GM18873 (cell line): ENCODE results near the gene HNRNPC.
"Not testable (repeated sequence)": the region's sequence is repeated elsewhere in the genome, so short reads cannot be mapped to it uniquely, and the experiment has no call there.

ENCODE experiments used
- ATAC-seq: cut with Tn5 transposase; IDR thresholded peaks from one replicate; pipeline ENCODE4 v1.9.1; 2021; ENCODE audit warnings: mild to moderate bottlenecking, moderate library complexity, moderate number of reproducible peaks; ENCODE audit not compliant: unreplicated experiment, low FRiP score

HNRNPC gene

GRCh38 chr14:21248739-21249411 is 20.4 kb downstream of the HNRNPC start:
- no peak for ATAC-seq

DNA sequence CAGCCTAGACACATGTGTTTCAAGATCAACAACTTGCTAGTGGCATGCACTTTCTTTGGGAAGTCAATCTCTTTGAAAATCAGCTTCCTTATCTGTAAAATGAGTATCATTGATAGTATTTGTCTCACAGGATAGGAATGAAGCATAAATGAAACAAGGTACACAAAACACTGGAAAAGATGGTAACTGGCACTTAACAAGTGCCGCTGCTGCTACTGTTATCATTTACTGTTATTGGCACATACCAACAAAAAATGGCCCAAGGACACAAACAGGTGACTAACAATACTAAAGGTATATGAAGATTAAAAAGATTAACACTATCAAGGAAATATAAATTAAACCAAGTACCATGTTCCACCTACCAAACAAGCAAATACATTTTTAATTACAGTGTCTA is 20.9 kb downstream of the HNRNPC start:
- no peak for ATAC-seq

DNA sequence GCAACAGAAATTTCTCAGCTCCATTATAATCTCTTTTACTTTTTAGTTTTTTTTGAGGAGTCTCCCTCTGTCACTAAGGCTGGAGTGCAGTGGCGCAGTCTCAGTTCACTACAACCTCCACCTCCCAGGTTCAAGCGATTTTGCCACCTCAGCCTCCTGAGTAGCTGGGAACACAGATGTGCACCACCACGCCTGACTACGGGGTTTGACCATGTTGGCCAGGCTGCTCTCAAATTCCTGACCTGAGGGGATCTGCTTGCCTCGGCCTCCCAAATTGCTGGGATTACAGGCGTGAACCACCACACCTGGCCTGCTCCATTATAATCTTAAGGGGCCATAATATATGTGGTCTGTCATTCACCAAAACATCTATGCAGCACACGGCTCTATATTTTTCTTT is 23.4 kb downstream of the HNRNPC start:
- no peak for ATAC-seq

- no peak for ATAC-seq
These were observed 24.7 kb downstream of the HNRNPC start for GRCh38 chr14:21244544-21244943.

DNA sequence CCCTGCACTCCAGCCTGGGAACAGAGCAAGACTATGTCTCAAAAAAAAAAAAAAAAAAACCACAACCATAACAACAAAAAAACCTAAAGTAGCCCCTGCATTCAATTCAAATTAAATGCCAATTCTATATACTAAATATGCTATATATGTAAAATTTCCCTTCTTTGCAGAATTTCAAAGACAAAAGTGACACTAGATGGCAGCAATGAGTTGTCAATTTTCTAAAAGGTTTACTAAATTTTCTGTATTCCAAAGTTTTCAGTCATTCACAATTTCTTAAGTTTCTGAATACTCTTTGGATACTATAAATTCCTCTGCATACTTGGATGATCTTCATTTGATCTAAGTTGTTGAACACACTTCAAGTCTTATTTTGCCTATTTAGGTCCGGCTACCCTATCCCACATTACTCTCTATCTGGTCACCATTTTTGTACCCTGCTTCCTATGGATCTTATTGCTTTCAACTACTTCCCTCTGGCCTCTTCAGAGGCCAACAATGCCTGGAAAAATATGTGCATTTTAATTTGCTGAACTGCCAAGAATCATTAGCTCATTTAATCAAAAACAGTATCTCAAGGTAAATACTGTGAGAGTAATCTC is 27.9 kb downstream of the HNRNPC start:
- ATAC-seq, result no peak

GRCh38 chr14:21240417-21240816 is 28.8 kb downstream of the HNRNPC start:
- ATAC-seq, result no peak

- ATAC-seq, result no peak
These were observed 30.3 kb downstream of the HNRNPC start for GRCh38 chr14:21238823-21239518.

DNA sequence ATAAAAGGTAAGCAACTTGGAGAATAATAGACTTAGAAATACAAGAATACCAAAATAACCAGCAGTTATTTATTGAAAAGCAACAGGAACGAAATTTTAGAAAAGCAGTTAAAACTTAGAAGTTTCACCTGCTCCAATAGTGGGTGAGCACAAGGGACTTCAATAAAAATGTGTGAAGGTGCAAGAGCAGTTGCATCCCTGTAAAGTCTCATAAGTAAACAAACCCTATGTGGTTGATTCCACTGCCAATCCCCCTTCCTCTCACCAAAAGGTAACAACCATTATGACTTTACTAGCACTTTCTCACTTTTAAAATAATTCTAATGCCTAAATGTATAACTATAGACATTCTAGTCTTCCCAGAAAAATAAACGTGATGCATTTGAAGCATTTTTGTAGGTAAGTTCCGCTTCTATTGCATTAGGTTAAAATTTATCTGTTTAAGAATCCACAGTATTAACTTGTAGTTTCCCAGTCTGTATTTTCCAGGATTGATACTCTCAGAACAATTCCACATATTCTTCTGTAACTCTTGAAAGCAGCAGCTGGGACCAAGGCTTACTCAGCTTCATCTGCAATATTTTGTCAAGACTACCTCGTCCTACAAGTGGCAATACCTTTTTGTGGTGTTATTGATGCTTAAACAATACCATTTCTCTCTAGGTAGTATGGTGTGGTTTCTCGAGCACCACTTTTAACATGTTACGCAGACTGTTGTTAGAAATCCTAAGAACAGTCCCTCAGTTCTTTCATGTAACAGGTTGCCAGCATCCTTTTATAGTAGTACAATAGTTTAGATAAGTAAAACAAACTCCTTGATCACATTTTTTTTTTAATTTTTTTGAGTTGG is 32.1 kb downstream of the HNRNPC start:
- no peak for ATAC-seq

DNA sequence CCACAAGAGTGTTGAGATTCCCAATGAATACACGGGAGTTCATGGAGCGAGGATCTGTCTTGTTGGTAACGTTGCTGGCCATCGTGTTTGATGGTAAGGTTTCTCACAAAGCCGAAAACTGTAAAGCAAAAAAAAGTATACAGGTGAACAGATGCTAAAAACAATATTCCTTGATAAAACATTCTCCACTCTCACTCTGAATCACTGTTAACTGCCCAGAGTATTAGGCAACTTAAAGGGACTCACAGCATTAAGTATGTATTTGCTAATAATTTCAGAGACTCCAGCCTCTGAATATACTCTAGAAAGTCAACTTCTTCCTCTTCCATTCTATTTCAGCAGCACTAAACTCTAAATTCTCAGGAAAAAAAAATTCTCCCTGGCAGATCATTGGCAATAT is 35.1 kb downstream of the HNRNPC start:
- no peak for ATAC-seq

- no peak for ATAC-seq
These were observed 35.7 kb downstream of the HNRNPC start for GRCh38 chr14:21233457-21234076.

DNA sequence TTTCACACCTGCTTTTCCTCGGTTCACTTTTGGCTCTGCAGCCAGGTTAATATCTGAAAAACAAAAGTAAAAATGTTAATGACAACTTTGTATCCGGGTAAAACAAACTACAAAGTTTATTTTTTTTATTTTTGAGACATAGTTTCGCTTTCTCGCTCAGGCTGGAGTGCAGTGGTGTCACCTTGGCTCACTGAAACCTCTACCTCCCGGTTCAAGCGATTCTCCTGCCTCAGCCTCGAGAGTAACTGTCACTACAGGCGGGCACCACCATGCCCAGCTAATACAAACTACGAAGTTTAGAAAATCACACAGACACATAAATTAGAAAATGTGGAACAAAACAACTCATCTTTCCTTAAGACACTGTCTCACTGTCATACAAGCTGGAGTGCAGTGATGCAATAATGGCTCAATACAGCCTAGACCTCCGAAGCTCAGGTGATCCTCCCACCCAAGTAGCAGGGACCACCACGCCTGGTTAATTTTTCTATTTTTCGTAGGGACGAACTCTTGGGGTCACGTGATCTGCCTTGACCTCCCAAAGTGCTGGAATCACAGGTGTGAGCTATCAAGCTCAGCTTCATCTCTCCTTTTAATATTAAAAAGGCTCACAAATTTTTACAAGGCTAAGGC is 38.1 kb downstream of the HNRNPC start:
- ATAC-seq, result no peak

- ATAC-seq, result no peak
These were observed 39.4 kb downstream of the HNRNPC start for GRCh38 chr14:21229821-21230220.

DNA sequence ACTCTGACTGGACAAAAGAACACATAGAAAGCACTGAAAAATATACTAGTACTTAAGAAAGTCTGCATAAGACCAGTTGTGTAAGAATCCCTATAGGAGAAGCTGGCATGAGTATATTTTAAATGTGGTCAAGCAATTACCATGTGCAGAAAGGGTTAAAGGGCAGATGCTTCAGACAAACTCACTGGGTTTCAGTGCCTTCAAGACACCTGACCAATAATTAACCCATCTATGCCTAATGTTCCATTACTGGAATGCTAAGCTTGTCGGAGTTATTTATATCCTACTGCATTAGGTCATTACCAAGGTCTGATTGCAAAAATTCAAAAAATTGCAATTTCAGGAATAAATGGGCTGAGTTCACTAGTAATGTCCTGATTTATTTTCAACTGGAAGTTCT is 41.3 kb downstream of the HNRNPC start:
- no peak for ATAC-seq

DNA sequence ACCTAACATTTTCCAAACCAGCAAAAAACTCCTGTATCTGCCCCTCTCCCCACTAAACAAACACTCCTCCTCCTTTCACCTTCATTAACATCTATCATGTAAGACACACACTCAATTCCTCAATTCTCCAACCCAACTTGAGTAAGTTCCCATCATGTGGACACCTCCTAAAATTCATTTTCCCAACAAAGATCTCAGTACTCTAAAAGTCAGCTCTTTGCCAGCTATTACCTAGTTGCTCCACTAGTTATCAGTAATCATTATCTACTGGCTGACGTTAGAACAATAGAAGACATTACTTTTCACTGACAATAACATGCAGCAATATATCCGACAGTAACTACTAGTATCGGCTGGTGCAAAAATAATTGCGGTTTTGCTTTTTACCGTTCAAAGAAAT is 42.1 kb downstream of the HNRNPC start:
- no peak for ATAC-seq

DNA sequence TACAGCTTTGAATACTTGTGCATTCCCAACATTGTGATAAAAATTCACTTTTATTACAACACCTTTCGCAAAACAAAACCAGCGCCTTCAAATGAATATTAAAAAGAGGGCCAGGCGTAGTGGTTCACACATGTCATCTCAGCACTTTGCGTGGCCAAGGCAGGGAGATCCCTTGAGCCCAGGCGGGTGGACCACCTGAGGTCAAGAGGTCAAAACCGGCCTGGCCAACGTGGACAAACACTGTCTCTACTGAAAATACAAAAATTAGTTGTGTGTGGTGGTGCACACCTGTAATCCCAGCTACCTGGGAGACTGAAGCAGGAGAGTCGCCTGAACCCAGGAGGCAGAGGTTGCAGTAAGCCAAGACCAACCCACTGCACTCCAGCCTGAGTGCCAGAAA is 42.8 kb downstream of the HNRNPC start:
- ATAC-seq, result no peak

DNA sequence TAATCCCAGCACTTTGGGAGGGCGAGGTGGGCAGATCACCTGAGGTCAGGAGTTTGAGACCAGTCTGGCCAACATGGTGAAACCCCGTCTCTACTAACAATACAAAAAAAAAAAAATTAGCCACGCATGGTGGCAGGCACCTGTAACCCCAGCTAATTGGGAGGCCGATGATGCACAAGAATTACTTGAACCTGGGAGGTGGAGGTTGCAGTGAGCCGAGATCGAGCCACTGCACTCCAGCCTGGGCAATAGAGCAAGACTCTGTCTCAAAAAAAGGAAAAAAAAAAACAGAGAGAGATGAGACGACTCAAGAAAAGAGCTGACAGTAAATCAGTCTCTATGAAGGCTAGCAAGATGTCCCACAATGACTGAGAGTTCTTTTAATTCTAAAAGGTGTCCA is 44.1 kb downstream of the HNRNPC start:
- ATAC-seq, result not testable (repeated sequence)

DNA sequence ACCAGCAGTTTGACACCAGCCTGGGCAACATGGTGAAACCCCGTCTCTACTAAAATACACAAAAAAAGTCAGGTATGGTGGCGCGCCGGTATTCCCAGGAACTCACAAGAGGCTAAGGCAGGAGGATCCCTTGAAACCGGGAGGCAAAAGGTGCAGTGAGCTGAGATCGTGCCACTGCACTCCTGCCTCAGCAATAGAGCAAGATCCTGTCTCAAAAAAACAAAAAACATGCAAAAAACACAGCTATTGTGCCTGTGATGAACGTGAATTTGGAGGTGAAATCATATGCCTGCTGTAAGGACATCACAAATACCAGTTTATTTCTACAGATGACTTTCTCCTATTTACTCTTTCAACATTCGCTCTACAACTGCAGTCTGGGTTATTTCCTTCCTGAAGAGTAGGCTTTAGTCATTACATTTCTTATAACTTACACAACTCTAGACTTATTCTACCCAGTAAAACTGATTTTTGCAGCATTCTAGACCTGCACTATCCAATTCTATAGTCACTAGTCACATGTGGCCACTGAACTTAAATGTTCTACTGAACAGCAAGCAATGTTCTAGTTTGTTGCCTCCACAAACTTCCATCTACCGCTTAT is 48.3 kb downstream of the HNRNPC start:
- ATAC-seq, result no peak

- no peak for ATAC-seq
These were observed 49.6 kb downstream of the HNRNPC start for GRCh38 chr14:21219561-21220111.

DNA sequence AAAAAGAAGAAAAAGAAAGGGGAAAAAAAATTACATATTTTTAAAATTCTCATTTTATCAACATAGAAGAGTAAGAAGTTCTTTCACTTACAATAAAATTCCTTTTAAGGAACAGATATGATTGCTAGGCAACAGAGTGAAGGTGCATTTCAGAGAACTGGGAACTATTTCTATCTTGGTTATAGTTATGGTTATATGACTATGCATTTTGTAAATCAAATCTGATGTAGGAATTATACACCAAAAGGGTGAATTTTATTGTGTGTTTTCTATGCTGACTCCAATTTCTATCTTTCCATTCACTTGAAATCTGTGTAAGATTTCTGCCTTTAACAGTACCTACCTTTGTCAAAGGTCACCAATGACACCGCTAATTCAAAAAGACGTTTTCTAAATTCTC is 50.1 kb downstream of the HNRNPC start:
- ATAC-seq, result no peak
